ENCODE measurements around the gene ANP32D. TPM values are rescaled to one million over a fixed set of nuclear protein-coding genes. Genes with fewer than 3 reads are reported as not detected.
"Not testable (repeated sequence)": the region's sequence is repeated elsewhere in the genome, so short reads cannot be mapped to it uniquely, and the experiment has no call there.

The ANP32D gene
- total RNA-seq, 1 experiment from 2014 or later: not detected

DNA sequence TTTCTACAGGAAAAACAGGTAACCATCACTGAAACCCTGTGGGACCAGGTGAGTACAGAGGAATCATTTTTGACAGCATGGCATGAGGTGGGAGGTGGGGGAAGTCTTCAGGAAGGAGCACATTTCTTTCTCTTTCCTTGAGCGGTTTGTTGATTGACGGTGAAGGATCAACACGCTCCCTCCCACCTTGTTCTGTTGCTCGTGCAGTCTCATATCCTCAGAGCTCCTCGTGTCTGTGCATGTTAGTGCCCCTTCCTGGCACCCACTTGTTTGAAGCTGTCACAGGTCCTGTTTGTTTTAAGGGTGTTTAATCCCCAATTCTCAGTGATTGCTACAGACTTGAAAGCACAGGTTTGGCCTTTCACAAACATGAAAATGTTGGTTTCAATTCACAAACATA, 14.3 kb downstream of the ANP32D start:
- DNase-seq (ENCODE audit: low read depth, low spot score): no peak
- H3K4me3 ChIP-seq (ENCODE audit: low read depth in 2 of 2, low read length in 2 of 2): no peak overlapping the region
- no peaks in the 10 kb centered on the region for H3K9me3 ChIP-seq (ENCODE audit: control insufficient read depth, insufficient read depth, low read depth, low read length)
- no TSS peak for BruUV-seq (replicated peaks)
- POLR2A ChIA-PET: interaction anchor here (0.6 kb wide), 1 partner anchor 80 kb away, joined by 3 read pairs; no protein-coding TSS in a partner anchor
- H3K36me3 ChIP-seq (ENCODE audit: control insufficient read depth, insufficient read depth, low read length): no peaks in the 10 kb centered on the region
- no peak for ATAC-seq
- TF ChIP-seq, protein P1, sequence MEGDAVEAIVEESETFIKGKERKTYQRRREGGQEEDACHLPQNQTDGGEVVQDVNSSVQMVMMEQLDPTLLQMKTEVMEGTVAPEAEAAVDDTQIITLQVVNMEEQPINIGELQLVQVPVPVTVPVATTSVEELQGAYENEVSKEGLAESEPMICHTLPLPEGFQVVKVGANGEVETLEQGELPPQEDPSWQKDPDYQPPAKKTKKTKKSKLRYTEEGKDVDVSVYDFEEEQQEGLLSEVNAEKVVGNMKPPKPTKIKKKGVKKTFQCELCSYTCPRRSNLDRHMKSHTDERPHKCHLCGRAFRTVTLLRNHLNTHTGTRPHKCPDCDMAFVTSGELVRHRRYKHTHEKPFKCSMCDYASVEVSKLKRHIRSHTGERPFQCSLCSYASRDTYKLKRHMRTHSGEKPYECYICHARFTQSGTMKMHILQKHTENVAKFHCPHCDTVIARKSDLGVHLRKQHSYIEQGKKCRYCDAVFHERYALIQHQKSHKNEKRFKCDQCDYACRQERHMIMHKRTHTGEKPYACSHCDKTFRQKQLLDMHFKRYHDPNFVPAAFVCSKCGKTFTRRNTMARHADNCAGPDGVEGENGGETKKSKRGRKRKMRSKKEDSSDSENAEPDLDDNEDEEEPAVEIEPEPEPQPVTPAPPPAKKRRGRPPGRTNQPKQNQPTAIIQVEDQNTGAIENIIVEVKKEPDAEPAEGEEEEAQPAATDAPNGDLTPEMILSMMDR (IDR thresholded peaks at IDR 0.05): no peak
- no peak for TF ChIP-seq SIN3A (IDR thresholded peaks at IDR 0.05; ENCODE audit: borderline replicate concordance, insufficient read depth, low read depth, low read length)
- TF ChIP-seq, protein P2, sequence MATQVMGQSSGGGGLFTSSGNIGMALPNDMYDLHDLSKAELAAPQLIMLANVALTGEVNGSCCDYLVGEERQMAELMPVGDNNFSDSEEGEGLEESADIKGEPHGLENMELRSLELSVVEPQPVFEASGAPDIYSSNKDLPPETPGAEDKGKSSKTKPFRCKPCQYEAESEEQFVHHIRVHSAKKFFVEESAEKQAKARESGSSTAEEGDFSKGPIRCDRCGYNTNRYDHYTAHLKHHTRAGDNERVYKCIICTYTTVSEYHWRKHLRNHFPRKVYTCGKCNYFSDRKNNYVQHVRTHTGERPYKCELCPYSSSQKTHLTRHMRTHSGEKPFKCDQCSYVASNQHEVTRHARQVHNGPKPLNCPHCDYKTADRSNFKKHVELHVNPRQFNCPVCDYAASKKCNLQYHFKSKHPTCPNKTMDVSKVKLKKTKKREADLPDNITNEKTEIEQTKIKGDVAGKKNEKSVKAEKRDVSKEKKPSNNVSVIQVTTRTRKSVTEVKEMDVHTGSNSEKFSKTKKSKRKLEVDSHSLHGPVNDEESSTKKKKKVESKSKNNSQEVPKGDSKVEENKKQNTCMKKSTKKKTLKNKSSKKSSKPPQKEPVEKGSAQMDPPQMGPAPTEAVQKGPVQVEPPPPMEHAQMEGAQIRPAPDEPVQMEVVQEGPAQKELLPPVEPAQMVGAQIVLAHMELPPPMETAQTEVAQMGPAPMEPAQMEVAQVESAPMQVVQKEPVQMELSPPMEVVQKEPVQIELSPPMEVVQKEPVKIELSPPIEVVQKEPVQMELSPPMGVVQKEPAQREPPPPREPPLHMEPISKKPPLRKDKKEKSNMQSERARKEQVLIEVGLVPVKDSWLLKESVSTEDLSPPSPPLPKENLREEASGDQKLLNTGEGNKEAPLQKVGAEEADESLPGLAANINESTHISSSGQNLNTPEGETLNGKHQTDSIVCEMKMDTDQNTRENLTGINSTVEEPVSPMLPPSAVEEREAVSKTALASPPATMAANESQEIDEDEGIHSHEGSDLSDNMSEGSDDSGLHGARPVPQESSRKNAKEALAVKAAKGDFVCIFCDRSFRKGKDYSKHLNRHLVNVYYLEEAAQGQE (IDR thresholded peaks at IDR 0.05; ENCODE audit: insufficient read depth in 1 of 2, low read depth in 2 of 2, low read length in 1 of 2): no peak
- TF ChIP-seq POLR2AphosphoS5 (IDR thresholded peaks at IDR 0.05; ENCODE audit: low read depth, low read length): no peak
- no peak for TF ChIP-seq TCF7L2 (IDR thresholded peaks at IDR 0.05; ENCODE audit: low read depth, low read length)
- H3K27ac ChIP-seq (ENCODE audit: low read length): no peak overlapping the region
- CTCF ChIA-PET: no interaction called here
- no peaks in the 10 kb centered on the region for H3K4me1 ChIP-seq (ENCODE audit: control insufficient read depth, insufficient read depth, low read length)
- in situ Hi-C loops (cut with HindIII; ENCODE audit: low pct_unique_long_range_greater_than_20kb, low sequenced_read_pairs): no loop called here
- H3K27me3 ChIP-seq (ENCODE audit: control insufficient read depth, insufficient read depth, low read length): peaks cover 22% of the 10 kb centered on the region
- intact Hi-C loops (cut with micrococcal nuclease; ENCODE audit: unreplicated experiment): no loop called here

DNA sequence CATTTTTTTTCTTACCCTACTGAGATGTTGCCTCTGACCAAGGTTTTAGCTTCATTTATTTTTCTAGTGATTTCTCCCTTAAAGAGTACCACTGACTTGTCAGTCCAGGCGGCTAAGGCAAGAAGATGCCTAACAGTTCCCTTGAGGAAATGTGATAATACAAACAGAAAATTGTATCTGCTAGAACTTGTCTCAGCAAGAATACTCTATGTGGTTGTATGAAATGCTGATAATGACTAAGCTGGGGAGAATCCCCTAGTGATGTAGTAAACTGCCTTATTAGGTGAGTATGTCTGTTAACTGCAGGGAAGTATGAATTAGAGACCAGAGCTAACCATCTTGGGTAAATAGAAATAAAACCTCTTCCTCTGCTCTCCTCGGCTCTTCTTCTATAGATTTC, 16.7 kb downstream of the ANP32D start:
- H3K27me3 ChIP-seq (ENCODE audit: control insufficient read depth, insufficient read depth, low read length): peaks cover 22% of the 10 kb centered on the region
- H3K4me1 ChIP-seq (ENCODE audit: control insufficient read depth, insufficient read depth, low read length): no peaks in the 10 kb centered on the region
- CTCF ChIA-PET: no interaction called here
- intact Hi-C loops (cut with micrococcal nuclease; ENCODE audit: unreplicated experiment): no loop called here
- H3K9me3 ChIP-seq (ENCODE audit: control insufficient read depth, insufficient read depth, low read depth, low read length): no peaks in the 10 kb centered on the region
- H3K4me3 ChIP-seq (ENCODE audit: low read depth in 2 of 2, low read length in 2 of 2): no peak overlapping the region
- no TSS peak for BruUV-seq (replicated peaks)
- POLR2A ChIA-PET: no interaction called here
- no peak overlapping the region for H3K27ac ChIP-seq (ENCODE audit: low read length)
- H3K36me3 ChIP-seq (ENCODE audit: control insufficient read depth, insufficient read depth, low read length): no peaks in the 10 kb centered on the region
- DNase-seq (ENCODE audit: low read depth, low spot score): no peak
- no peak for ATAC-seq
- in situ Hi-C loops (cut with HindIII; ENCODE audit: low pct_unique_long_range_greater_than_20kb, low sequenced_read_pairs): no loop called here
- TF ChIP-seq, protein P1 (IDR thresholded peaks at IDR 0.05): no peak
- TF ChIP-seq POLR2AphosphoS5 (IDR thresholded peaks at IDR 0.05; ENCODE audit: low read depth, low read length): no peak

DNA sequence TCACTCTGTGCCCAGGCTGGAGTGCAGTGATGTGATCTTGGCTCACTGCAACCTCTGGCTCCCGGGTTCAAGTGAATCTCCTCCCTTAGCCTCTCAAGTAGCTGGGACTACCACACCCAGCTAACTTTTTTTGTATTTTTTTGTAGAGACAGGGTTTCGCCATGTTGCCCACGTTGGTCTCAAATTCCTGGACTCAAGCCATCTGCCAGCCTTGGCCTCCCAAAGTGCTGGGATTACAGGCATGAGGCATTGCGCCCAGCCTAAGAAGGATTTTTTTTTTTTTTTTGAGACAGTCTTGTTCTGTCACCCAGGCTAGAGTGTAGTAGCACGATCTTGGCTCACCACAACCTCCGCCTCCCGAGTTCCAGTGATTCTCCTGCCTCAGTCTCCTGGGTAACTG, 17.1 kb downstream of the ANP32D start:
- intact Hi-C loops (cut with micrococcal nuclease; ENCODE audit: unreplicated experiment); BruUV-seq (replicated peaks); in situ Hi-C loops (cut with HindIII; ENCODE audit: low pct_unique_long_range_greater_than_20kb, low sequenced_read_pairs); H3K4me1 ChIP-seq (ENCODE audit: control insufficient read depth, insufficient read depth, low read length); CTCF ChIA-PET; H3K36me3 ChIP-seq (ENCODE audit: control insufficient read depth, insufficient read depth, low read length); POLR2A ChIA-PET; H3K4me3 ChIP-seq (ENCODE audit: low read depth in 2 of 2, low read length in 2 of 2); DNase-seq (ENCODE audit: low read depth, low spot score); ATAC-seq; H3K9me3 ChIP-seq (ENCODE audit: control insufficient read depth, insufficient read depth, low read depth, low read length); H3K27ac ChIP-seq (ENCODE audit: low read length): not testable (repeated sequence)
- H3K27me3 ChIP-seq (ENCODE audit: control insufficient read depth, insufficient read depth, low read length): peaks cover 22% of the 10 kb centered on the region

DNA sequence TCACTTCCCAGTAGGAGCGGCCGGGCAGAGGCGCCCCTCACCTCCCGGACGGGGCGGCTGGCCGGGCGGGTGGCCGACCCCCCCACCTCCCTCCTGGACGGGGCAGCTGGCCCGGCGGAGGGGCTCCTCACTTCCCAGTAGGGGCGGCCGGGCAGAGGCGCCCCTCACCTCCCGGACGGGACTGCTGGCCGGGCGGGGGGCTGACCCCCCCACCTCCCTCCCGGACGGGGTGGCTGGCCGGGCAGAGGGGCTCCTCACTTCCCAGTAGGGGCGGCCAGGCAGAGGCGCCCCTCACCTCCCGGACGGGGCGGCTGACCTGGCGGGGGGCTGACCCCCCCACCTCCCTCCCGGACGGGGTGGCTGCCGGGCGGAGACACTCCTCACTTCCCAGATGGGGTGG, 27.9 kb downstream of the ANP32D start:
- H3K36me3 ChIP-seq (ENCODE audit: control insufficient read depth, insufficient read depth, low read length); intact Hi-C loops (cut with micrococcal nuclease; ENCODE audit: unreplicated experiment); DNase-seq (ENCODE audit: low read depth, low spot score); H3K27ac ChIP-seq (ENCODE audit: low read length); BruUV-seq (replicated peaks); CTCF ChIA-PET; H3K4me1 ChIP-seq (ENCODE audit: control insufficient read depth, insufficient read depth, low read length); H3K9me3 ChIP-seq (ENCODE audit: control insufficient read depth, insufficient read depth, low read depth, low read length); H3K4me3 ChIP-seq (ENCODE audit: low read depth in 2 of 2, low read length in 2 of 2); in situ Hi-C loops (cut with HindIII; ENCODE audit: low pct_unique_long_range_greater_than_20kb, low sequenced_read_pairs); ATAC-seq; POLR2A ChIA-PET: not testable (repeated sequence)
- H3K27me3 ChIP-seq (ENCODE audit: control insufficient read depth, insufficient read depth, low read length): peaks cover 12% of the 10 kb centered on the region

DNA sequence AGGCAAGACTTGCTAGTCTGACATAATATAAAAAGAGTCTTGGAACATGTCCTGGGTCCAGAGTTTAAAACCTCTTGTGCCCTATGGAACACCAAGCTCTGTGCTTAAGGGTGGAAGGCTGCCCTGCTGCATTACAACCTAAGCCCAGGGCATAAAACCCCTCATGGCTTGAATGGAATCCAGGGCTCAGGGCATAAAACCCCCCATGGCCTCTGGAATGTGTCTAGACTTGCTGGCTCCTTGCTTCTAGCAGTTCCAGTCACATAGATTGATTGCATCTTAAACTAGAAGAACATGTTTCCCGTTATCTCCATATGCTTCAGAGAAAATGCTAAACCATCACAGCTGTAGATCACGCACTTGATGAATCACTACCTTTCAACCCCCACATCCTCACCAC, 34.5 kb downstream of the ANP32D start:
- intact Hi-C loops (cut with micrococcal nuclease; ENCODE audit: unreplicated experiment); H3K27ac ChIP-seq (ENCODE audit: low read length); in situ Hi-C loops (cut with HindIII; ENCODE audit: low pct_unique_long_range_greater_than_20kb, low sequenced_read_pairs); H3K36me3 ChIP-seq (ENCODE audit: control insufficient read depth, insufficient read depth, low read length); DNase-seq (ENCODE audit: low read depth, low spot score); H3K9me3 ChIP-seq (ENCODE audit: control insufficient read depth, insufficient read depth, low read depth, low read length); H3K4me1 ChIP-seq (ENCODE audit: control insufficient read depth, insufficient read depth, low read length); POLR2A ChIA-PET; BruUV-seq (replicated peaks); ATAC-seq; H3K4me3 ChIP-seq (ENCODE audit: low read depth in 2 of 2, low read length in 2 of 2); H3K27me3 ChIP-seq (ENCODE audit: control insufficient read depth, insufficient read depth, low read length); CTCF ChIA-PET: not testable (repeated sequence)

All from Panc1 (cell line).